Ishikawa (cell line): ENCODE results near the gene CDK9.

Source experiments
- CEBPB ChIP-seq: IDR thresholded peaks from 2 replicates; pipeline ENCODE4 v1.6.1; 2012
- CREB1 ChIP-seq: IDR thresholded peaks from 2 replicates; pipeline ENCODE4 v1.6.1; 2012; ENCODE audit warnings: low read depth
- EGR1 ChIP-seq: IDR thresholded peaks from 2 replicates; pipeline ENCODE4 v1.6.1; 2012
- EP300 ChIP-seq: IDR thresholded peaks from 2 replicates; pipeline ENCODE4 v1.6.1; 2012; ENCODE audit warnings: borderline replicate concordance
- FOXM1 ChIP-seq: IDR thresholded peaks from 2 replicates; pipeline ENCODE4 v1.6.1; 2012; ENCODE audit warnings: low read depth, borderline replicate concordance
- NFIC ChIP-seq: IDR thresholded peaks from 2 replicates; pipeline ENCODE4 v1.6.1; 2012
- RAD21 ChIP-seq: IDR thresholded peaks from 2 replicates; pipeline ENCODE4 v1.6.1; 2012; ENCODE audit warnings: low read depth
- REST ChIP-seq: IDR thresholded peaks from 2 replicates; pipeline ENCODE4 v1.6.1; 2012; ENCODE audit warnings: low read depth, mild to moderate bottlenecking
- TAF1 ChIP-seq: IDR thresholded peaks from 2 replicates; pipeline ENCODE4 v1.6.1; 2012; ENCODE audit warnings: low read depth, mild to moderate bottlenecking
- TCF12 ChIP-seq: IDR thresholded peaks from 2 replicates; pipeline ENCODE4 v1.6.1; 2012; ENCODE audit warnings: low read depth
- TEAD4 ChIP-seq: IDR thresholded peaks from 2 replicates; pipeline ENCODE4 v1.6.1; 2012
- USF1 ChIP-seq: IDR thresholded peaks from 2 replicates; pipeline ENCODE4 v1.6.1; 2012
- YY1 ChIP-seq: IDR thresholded peaks from 2 replicates; pipeline ENCODE4 v1.6.1; 2012; ENCODE audit warnings: low read depth
- ZBTB7A ChIP-seq: IDR thresholded peaks from 2 replicates; pipeline ENCODE4 v1.6.1; 2012; ENCODE audit warnings: low read depth
- TF ChIP-seq, protein P1 (sequence below): IDR thresholded peaks from 2 replicates; pipeline ENCODE4 v1.6.1; 2012

Gene CDK9

GRCh38 chr9:127762111-127762676, 23.6 kb upstream of the CDK9 start:
- TF ChIP-seq, protein P1, sequence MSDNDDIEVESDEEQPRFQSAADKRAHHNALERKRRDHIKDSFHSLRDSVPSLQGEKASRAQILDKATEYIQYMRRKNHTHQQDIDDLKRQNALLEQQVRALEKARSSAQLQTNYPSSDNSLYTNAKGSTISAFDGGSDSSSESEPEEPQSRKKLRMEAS, result no peak
- TF ChIP-seq NFIC, result no peak
- no peak for TF ChIP-seq USF1
- no peak for TF ChIP-seq CEBPB
- no peak for TF ChIP-seq TAF1
- no peak for TF ChIP-seq TEAD4
- no peak for TF ChIP-seq EGR1
- TF ChIP-seq YY1, result no peak
- TF ChIP-seq TCF12, result no peak
- TF ChIP-seq RAD21, result no peak
- no peak for TF ChIP-seq FOXM1
- no peak for TF ChIP-seq ZBTB7A
- no peak for TF ChIP-seq REST
- TF ChIP-seq EP300, result no peak

- TF ChIP-seq EP300, result no peak
- peak; percentile 55 for TF ChIP-seq RAD21
Observed at GRCh38 chr9:127763918-127764384, 21.9 kb upstream of the CDK9 start.

GRCh38 chr9:127765418-127765817, 20.4 kb upstream of the CDK9 start:
- TF ChIP-seq ZBTB7A, result no peak
- no peak for TF ChIP-seq RAD21
- no peak for TF ChIP-seq USF1
- TF ChIP-seq REST, result no peak
- TF ChIP-seq, protein P1, result no peak
- TF ChIP-seq TEAD4, result no peak
- TF ChIP-seq CEBPB, result no peak
- TF ChIP-seq TCF12, result no peak
- TF ChIP-seq YY1, result no peak

DNA sequence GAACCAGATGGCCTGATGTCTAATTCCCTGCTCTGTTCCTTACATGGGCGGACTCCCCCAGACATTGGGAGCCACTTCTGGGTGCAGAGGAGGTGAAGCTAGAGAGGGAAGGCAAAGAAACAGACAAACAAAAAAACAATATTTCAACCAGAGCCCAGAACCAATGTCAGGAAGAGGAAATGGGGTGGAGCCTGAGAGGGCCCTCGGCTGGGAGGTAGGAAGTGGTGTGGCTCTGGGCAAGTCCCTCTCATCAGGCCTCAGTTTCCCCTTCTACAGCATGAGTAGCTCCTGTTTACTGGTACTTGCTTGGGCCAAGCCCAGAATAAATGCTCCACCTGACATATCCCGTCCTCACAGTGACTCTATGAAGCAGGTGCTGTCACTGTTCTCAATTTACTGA, 18.4 kb upstream of the CDK9 start:
- TF ChIP-seq CEBPB (no peak), RAD21 (no peak), TCF12 (no peak), TAF1 (no peak), ZBTB7A (no peak), REST (no peak), USF1 (no peak), NFIC (no peak), YY1 (no peak), CREB1 (no peak), EP300 (no peak), EGR1 (no peak), FOXM1 (no peak), TEAD4 (no peak)
- TF ChIP-seq, protein P1, result no peak
